BLaER1 treated with 17β-estradiol and CSF1 and Interleukin-3, amounts not matched to agents 10 nM and 100 nM (cell line): ENCODE data around the gene LIMS3.
"Not testable (repeated sequence)": the region's sequence is repeated elsewhere in the genome, so short reads cannot be mapped to it uniquely, and the experiment has no call there.

ENCODE experiments used
- H3K27ac ChIP-seq, 11 experiments: shearing (Covaris generic); formaldehyde crosslinking; 2 replicates each; pipeline ENCODE4 v1.8.1; 2022
- H3K27me3 ChIP-seq, 11 experiments: shearing (Covaris generic); formaldehyde crosslinking; 2 replicates each; pipeline ENCODE4 v1.8.1; 2022
- H3K36me3 ChIP-seq, 11 experiments: shearing (Covaris generic); formaldehyde crosslinking; 2 replicates each; pipeline ENCODE4 v1.8.1; 2022
- H3K4me1 ChIP-seq, 10 experiments: shearing (Covaris generic); formaldehyde crosslinking; 2 replicates each; pipeline ENCODE4 v1.8.1; 2022
- H3K4me2 ChIP-seq, 11 experiments: shearing (Covaris generic); formaldehyde crosslinking; 2 replicates each; pipeline ENCODE4 v1.8.1; 2022
- H3K4me3 ChIP-seq, 10 experiments: shearing (Covaris generic); formaldehyde crosslinking; 2 replicates each; pipeline ENCODE4 v1.8.1; 2022
- H3K9ac ChIP-seq, 11 experiments: shearing (Covaris generic); formaldehyde crosslinking; 2 replicates each; pipeline ENCODE4 v1.8.1; 2022
- H3K9me3 ChIP-seq, 11 experiments: shearing (Covaris generic); formaldehyde crosslinking; replicated peaks in 1 of 11; 2 replicates each; pipeline ENCODE4 v1.8.1; 2022
- H4K20me1 ChIP-seq, 11 experiments: shearing (Covaris generic); formaldehyde crosslinking; 2 replicates each; pipeline ENCODE4 v1.8.1; 2022

LIMS3 gene

GRCh38 chr2:109908626-109909025 lies 10.1 kb downstream of the LIMS3 start:
- H3K27me3 ChIP-seq, H3K27ac ChIP-seq, H3K9me3 ChIP-seq, H3K9ac ChIP-seq, H3K36me3 ChIP-seq, H3K4me1 ChIP-seq, H3K4me3 ChIP-seq, H3K4me2 ChIP-seq, H4K20me1 ChIP-seq: not testable (repeated sequence)

GRCh38 chr2:109910789-109911188 lies 12.3 kb downstream of the LIMS3 start:
- H3K4me2 ChIP-seq, H3K9ac ChIP-seq, H3K27ac ChIP-seq, H3K36me3 ChIP-seq, H3K27me3 ChIP-seq, H4K20me1 ChIP-seq, H3K4me1 ChIP-seq, H3K9me3 ChIP-seq, H3K4me3 ChIP-seq: not testable (repeated sequence)

- H3K4me3 ChIP-seq, H3K4me1 ChIP-seq, H3K9ac ChIP-seq, H3K27ac ChIP-seq, H3K9me3 ChIP-seq, H4K20me1 ChIP-seq, H3K36me3 ChIP-seq, H3K27me3 ChIP-seq, H3K4me2 ChIP-seq: not testable (repeated sequence)
Observed at GRCh38 chr2:109913911-109914310, 15.4 kb downstream of the LIMS3 start.

- H4K20me1 ChIP-seq, H3K36me3 ChIP-seq, H3K27ac ChIP-seq, H3K4me3 ChIP-seq, H3K9me3 ChIP-seq, H3K27me3 ChIP-seq, H3K4me2 ChIP-seq, H3K4me1 ChIP-seq, H3K9ac ChIP-seq: not testable (repeated sequence)
Observed at GRCh38 chr2:109914552-109914951, 16.1 kb downstream of the LIMS3 start.

- H3K4me1 ChIP-seq, H3K9ac ChIP-seq, H3K4me3 ChIP-seq, H3K9me3 ChIP-seq, H3K27ac ChIP-seq, H3K4me2 ChIP-seq, H3K27me3 ChIP-seq, H3K36me3 ChIP-seq, H4K20me1 ChIP-seq: not testable (repeated sequence)
Observed at GRCh38 chr2:109915830-109916229, 17.3 kb downstream of the LIMS3 start.

- not testable (repeated sequence) for H3K4me3 ChIP-seq, H3K4me2 ChIP-seq, H3K36me3 ChIP-seq, H3K9ac ChIP-seq, H3K27ac ChIP-seq, H3K4me1 ChIP-seq, H3K9me3 ChIP-seq, H4K20me1 ChIP-seq, H3K27me3 ChIP-seq
Observed at GRCh38 chr2:109920162-109920561, 21.7 kb downstream of the LIMS3 start.

GRCh38 chr2:109921543-109922384 lies 23.3 kb downstream of the LIMS3 start:
- H3K4me1 ChIP-seq, H3K4me2 ChIP-seq, H3K27ac ChIP-seq, H4K20me1 ChIP-seq, H3K9ac ChIP-seq, H3K9me3 ChIP-seq, H3K27me3 ChIP-seq, H3K4me3 ChIP-seq, H3K36me3 ChIP-seq: not testable (repeated sequence)

- not testable (repeated sequence) for H3K4me1 ChIP-seq, H3K9me3 ChIP-seq, H4K20me1 ChIP-seq, H3K9ac ChIP-seq, H3K4me3 ChIP-seq, H3K4me2 ChIP-seq, H3K27me3 ChIP-seq, H3K27ac ChIP-seq, H3K36me3 ChIP-seq
Observed at GRCh38 chr2:109924481-109924880, 26.0 kb downstream of the LIMS3 start.

- not testable (repeated sequence) for H3K9me3 ChIP-seq, H3K4me3 ChIP-seq, H3K27ac ChIP-seq, H4K20me1 ChIP-seq, H3K36me3 ChIP-seq, H3K4me2 ChIP-seq, H3K27me3 ChIP-seq, H3K4me1 ChIP-seq, H3K9ac ChIP-seq
Observed at GRCh38 chr2:109927803-109928202, 29.3 kb downstream of the LIMS3 start.

- H3K4me2 ChIP-seq, H3K9ac ChIP-seq, H3K36me3 ChIP-seq, H4K20me1 ChIP-seq, H3K4me3 ChIP-seq, H3K9me3 ChIP-seq, H3K4me1 ChIP-seq, H3K27ac ChIP-seq, H3K27me3 ChIP-seq: not testable (repeated sequence)
Observed at GRCh38 chr2:109929222-109929621, 30.7 kb downstream of the LIMS3 start.

- H3K4me1 ChIP-seq, H3K36me3 ChIP-seq, H4K20me1 ChIP-seq, H3K4me3 ChIP-seq, H3K4me2 ChIP-seq, H3K27ac ChIP-seq, H3K27me3 ChIP-seq, H3K9me3 ChIP-seq, H3K9ac ChIP-seq: not testable (repeated sequence)
Observed at GRCh38 chr2:109936534-109936933, 38.0 kb downstream of the LIMS3 start.

GRCh38 chr2:109945362-109945761 lies 46.9 kb downstream of the LIMS3 start:
- H3K9me3 ChIP-seq, H4K20me1 ChIP-seq, H3K4me3 ChIP-seq, H3K27ac ChIP-seq, H3K27me3 ChIP-seq, H3K36me3 ChIP-seq, H3K4me1 ChIP-seq, H3K4me2 ChIP-seq, H3K9ac ChIP-seq: not testable (repeated sequence)

GRCh38 chr2:109947262-109947958 lies 48.9 kb downstream of the LIMS3 start:
- not testable (repeated sequence) for H3K4me3 ChIP-seq, H3K27me3 ChIP-seq, H3K27ac ChIP-seq, H3K9me3 ChIP-seq, H3K4me2 ChIP-seq, H3K36me3 ChIP-seq, H4K20me1 ChIP-seq, H3K9ac ChIP-seq, H3K4me1 ChIP-seq

- not testable (repeated sequence) for H3K27ac ChIP-seq, H3K9me3 ChIP-seq, H4K20me1 ChIP-seq, H3K4me2 ChIP-seq, H3K4me3 ChIP-seq, H3K4me1 ChIP-seq, H3K27me3 ChIP-seq, H3K9ac ChIP-seq, H3K36me3 ChIP-seq
Observed at GRCh38 chr2:109947959-109948520, 49.6 kb downstream of the LIMS3 start.
